Skin epidermis (tissue), 12 donors: ENCODE data around the gene TIMP2.
A peak's percentile ranks its signal among the peaks of the same experiment; 100 is the strongest.

Experiments used
- H3K27ac ChIP-seq, 21 experiments: fragments of 200-600 bp; sonication (generic) in 11 of 21; one replicate each; pipeline ENCODE4 v1.5.0; 2020; ENCODE audit warnings: mild to moderate bottlenecking in 3 of 21, inconsistent platforms in 2 of 21, moderate library complexity in 2 of 21
- H3K4me3 ChIP-seq, 7 experiments: fragments of 200-600 bp; sonication (generic) in 2 of 7; one replicate each; pipeline ENCODE4 v1.5.0; 2020; ENCODE audit warnings: inconsistent platforms in 2 of 7, mild to moderate bottlenecking in 2 of 7, moderate library complexity in 1 of 7

The TIMP2 gene

GRCh38 chr17:78803186-78803845, 121.9 kb downstream of the TIMP2 start:
- H3K4me3 ChIP-seq, result no peak overlapping the region
- H3K27ac ChIP-seq, result peak overlapping the region in 9 of 21 experiments; percentile 1 to 66 (median 25)
